ENCODE measurements around the gene NR2C2. TPM values are rescaled to one million over a fixed set of nuclear protein-coding genes. Genes with fewer than 3 reads are reported as not detected.

NR2C2 gene
- total and polyA plus RNA-seq, 12 donors: 6.4 to 42.2 (median 26.6) TPM

DNA sequence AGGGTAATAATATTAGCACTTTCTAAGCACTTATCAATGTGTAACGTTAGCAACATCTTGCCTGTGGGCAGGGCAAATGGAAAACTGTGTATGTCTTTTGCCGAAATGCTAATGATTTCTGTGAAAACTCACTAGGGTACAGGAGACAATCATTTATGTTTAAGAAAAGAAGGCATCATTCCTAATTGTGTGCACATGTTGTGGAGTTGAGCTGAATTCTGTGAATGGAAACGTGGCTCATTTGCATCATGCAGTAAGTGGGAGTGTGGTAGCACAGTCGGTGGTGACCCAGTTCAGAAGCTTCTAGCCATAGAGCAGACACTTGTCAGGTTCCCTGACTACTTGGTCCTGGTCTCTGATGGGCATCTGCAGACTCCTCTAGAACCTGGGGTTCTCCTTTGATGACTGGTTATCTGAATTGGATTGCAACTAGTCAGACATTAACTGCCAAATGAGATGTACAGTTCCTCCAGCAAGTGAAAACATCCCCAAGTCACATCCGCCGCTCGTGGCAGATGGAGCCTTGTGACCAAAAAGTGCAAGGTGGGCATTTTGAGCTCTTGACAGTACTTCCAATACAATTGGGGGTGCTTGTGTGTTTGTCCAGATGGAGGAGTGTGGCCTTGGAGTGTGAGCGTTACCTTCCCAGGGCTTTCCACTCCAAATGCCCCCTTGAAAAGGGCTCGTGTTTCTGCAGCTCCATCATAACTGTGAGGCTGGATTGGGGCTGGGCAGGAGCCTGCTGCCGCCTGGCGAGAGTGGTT is 96.2 kb downstream of the NR2C2 start:
- 86 to 90% (median 88%) methylated on average over 10 to 11 of the region's 11 CpGs for WGBS, 4 donors
- no peak for TF ChIP-seq POLR2A (IDR thresholded peaks at IDR 0.05)
- TF ChIP-seq, protein P1, sequence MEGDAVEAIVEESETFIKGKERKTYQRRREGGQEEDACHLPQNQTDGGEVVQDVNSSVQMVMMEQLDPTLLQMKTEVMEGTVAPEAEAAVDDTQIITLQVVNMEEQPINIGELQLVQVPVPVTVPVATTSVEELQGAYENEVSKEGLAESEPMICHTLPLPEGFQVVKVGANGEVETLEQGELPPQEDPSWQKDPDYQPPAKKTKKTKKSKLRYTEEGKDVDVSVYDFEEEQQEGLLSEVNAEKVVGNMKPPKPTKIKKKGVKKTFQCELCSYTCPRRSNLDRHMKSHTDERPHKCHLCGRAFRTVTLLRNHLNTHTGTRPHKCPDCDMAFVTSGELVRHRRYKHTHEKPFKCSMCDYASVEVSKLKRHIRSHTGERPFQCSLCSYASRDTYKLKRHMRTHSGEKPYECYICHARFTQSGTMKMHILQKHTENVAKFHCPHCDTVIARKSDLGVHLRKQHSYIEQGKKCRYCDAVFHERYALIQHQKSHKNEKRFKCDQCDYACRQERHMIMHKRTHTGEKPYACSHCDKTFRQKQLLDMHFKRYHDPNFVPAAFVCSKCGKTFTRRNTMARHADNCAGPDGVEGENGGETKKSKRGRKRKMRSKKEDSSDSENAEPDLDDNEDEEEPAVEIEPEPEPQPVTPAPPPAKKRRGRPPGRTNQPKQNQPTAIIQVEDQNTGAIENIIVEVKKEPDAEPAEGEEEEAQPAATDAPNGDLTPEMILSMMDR (IDR thresholded peaks at IDR 0.05): no peak
- H3K27ac ChIP-seq: no peak overlapping the region
- H3K4me1 ChIP-seq (replicated peaks in 1 of 2): peaks cover 4 to 16% of the 10 kb centered on the region in 2 donors
- intact Hi-C loops (cut with DNase I): no loop called here
- no peaks in the 10 kb centered on the region for H3K9me3 ChIP-seq (replicated peaks in 1 of 3)
- DNase-seq: no peak
- H3K27me3 ChIP-seq: no peaks in the 10 kb centered on the region
- no peak overlapping the region for H3K4me3 ChIP-seq
- H3K36me3 ChIP-seq (replicated peaks in 1 of 2): peaks cover 0 to 83% of the 10 kb centered on the region in 2 donors

DNA sequence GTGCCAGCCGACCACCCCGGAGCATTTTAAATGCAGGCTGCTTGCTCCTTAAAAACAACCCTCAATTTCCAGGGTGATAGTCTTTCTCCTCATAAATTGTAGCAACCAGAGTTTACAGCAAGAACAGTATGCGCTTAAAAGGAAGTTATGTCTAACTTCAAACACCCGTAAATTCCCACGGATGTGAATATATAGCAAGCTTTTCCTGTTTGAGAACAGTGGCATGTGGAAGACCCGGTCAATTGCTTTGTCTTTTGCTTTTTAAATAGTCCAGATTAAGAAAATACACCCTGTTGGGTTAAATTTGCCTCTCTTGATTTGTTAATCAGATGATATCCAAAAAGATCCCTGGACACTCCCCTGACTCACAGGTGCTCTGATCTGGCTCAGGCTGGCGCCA is 96.9 kb downstream of the NR2C2 start:
- TF ChIP-seq POLR2A (IDR thresholded peaks at IDR 0.05): no peak
- TF ChIP-seq, protein P1 (IDR thresholded peaks at IDR 0.05): no peak
- Histone ChIP-seq H3K9me3 (replicated peaks in 1 of 3) (no peaks in the 10 kb centered on the region), H3K27ac (no peak overlapping the region), H3K4me3 (no peak overlapping the region), H3K4me1 (replicated peaks in 1 of 2) (peaks cover 4 to 16% of the 10 kb centered on the region in 2 donors), H3K27me3 (no peaks in the 10 kb centered on the region), H3K36me3 (replicated peaks in 1 of 2) (peaks cover 0 to 83% of the 10 kb centered on the region in 2 donors)
- intact Hi-C loops (cut with DNase I): no loop called here
- DNase-seq: no peak
- WGBS, 4 donors: 70 to 85% (median 81%) methylated on average over 6 to 7 of the region's 7 CpGs

DNA sequence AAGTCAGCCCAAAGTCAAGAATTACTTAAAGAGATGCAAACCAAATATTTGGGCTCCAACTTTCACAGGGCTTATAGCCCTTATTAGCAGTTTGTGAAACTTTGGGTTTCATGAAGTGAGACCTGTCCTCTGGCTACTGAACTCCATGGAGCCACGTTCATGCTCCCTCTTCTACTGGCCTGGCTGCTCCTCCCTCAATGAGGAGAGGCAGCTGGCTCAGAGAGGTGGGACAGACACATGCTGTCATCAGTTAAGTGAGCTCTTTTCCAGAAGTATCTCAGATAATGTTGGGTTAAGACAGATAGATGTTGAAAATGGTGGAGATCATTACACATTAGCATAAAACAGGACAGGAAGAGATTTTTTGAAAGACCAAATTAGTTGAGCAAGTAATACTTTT is 98.3 kb downstream of the NR2C2 start:
- no peak for DNase-seq
- no peak overlapping the region for H3K27ac ChIP-seq
- peaks cover 0 to 7% of the 10 kb centered on the region in 2 donors for H3K4me1 ChIP-seq (replicated peaks in 1 of 2)
- H3K4me3 ChIP-seq: no peak overlapping the region
- 81 to 100% (median 88%) methylated on average over 1 of the region's 1 CpG for WGBS, 4 donors
- H3K36me3 ChIP-seq (replicated peaks in 1 of 2): peaks cover 0 to 83% of the 10 kb centered on the region in 2 donors
- intact Hi-C loops (cut with DNase I): no loop called here
- no peaks in the 10 kb centered on the region for H3K27me3 ChIP-seq
- TF ChIP-seq, protein P1 (IDR thresholded peaks at IDR 0.05): no peak
- no peak for TF ChIP-seq POLR2A (IDR thresholded peaks at IDR 0.05)
- H3K9me3 ChIP-seq (replicated peaks in 1 of 3): no peaks in the 10 kb centered on the region

DNA sequence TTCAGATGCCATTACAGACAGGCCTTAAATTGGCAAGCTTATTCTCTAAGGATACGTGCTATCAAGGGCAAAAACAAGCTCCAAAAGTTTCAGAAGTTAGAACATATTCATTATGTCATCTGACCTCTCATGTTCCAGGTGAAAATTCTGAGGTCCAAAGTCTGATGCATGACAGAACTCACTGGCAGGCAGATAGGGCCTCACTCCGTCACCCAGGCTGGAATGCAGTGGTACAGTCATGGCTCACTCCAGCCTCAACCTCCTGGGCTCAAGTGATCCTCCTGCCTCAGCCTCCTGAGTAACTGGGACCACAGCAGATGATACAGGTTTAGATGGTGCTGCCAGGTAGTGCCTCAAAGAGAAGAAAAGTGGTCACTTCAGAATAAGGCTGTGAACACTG is 102.2 kb downstream of the NR2C2 start:
- intact Hi-C loops (cut with DNase I): no loop called here
- Histone ChIP-seq H3K27ac (no peak overlapping the region), H3K4me1 (replicated peaks in 1 of 2) (no peaks in the 10 kb centered on the region), H3K36me3 (replicated peaks in 1 of 2) (peaks cover 0 to 61% of the 10 kb centered on the region in 2 donors), H3K27me3 (no peaks in the 10 kb centered on the region), H3K9me3 (replicated peaks in 1 of 3) (no peaks in the 10 kb centered on the region), H3K4me3 (no peak overlapping the region)
- DNase-seq: no peak
- WGBS, 4 donors: 91 to 95% (median 93%) methylated on average over 2 of the region's 2 CpGs
- TF ChIP-seq, protein P1 (IDR thresholded peaks at IDR 0.05): no peak
- TF ChIP-seq POLR2A (IDR thresholded peaks at IDR 0.05): no peak
